AG04450 (cell line): ENCODE results near the gene FGF8. TPM values are rescaled to one million over a fixed set of nuclear protein-coding genes. Genes with fewer than 3 reads are reported as not detected.

Experiments used
- CTCF ChIA-PET: fragments of 300-600, 350-600 bp; formaldehyde crosslinking; extraction: SDS; loops from one replicate; lab custom pipeline; 2022; ENCODE audit warnings: antibody characterized with exemption, inconsistent platforms; lab: Charles Lee
- POLR2A ChIA-PET: fragments of 350-600 bp; formaldehyde crosslinking; extraction: SDS; loops from one replicate; lab custom pipeline; 2021; ENCODE audit warnings: antibody characterized with exemption, inconsistent platforms; lab: Yijun Ruan, JAX
- DNase-seq: peaks from one replicate; pipeline ENCODE4 v3.0.0-alpha.2; 2011; ENCODE audit warnings: low read depth, low spot score
- H3K27ac ChIP-seq: one replicate; pipeline ENCODE4 v1.5.1; 2012; ENCODE audit warnings: low read depth, low read length, control low read depth
- H3K27me3 ChIP-seq: one replicate; pipeline ENCODE4 v1.6.0; 2012; ENCODE audit warnings: low read length; ENCODE audit not compliant: control insufficient read depth, insufficient read depth
- H3K4me3 ChIP-seq: 2 replicates; pipeline ENCODE4 v1.5.1; 2011; ENCODE audit warnings: mild to moderate bottlenecking, low read depth, low read length, control low read depth
- H3K9me3 ChIP-seq: 2 replicates; pipeline ENCODE4 v1.5.1; 2012; ENCODE audit warnings: low read length; ENCODE audit not compliant: control insufficient read depth, insufficient read depth
- CTCF ChIP-seq: IDR thresholded peaks from 2 replicates; pipeline ENCODE4 v1.5.1; 2011; ENCODE audit warnings: low read depth, low read length, control low read depth, inconsistent platforms
- polyA plus RNA-seq: library from polyadenylated mRNA; depleted of rRNA; stranded (reverse); fragments of >200 nt; gene quantifications from 2 replicates; pipeline ENCODE4 v1.2.3, GENCODE V29; 2011

FGF8 gene
- polyA plus RNA-seq, 1 experiment = not detected

GRCh38 chr10:101741938-101742337 lies 34.0 kb downstream of the FGF8 start:
- Histone ChIP-seq H3K9me3 (no peaks in the 10 kb centered on the region), H3K27ac (no peak overlapping the region), H3K27me3 (peaks cover 22% of the 10 kb centered on the region), H3K4me3 (no peak overlapping the region)
- POLR2A ChIA-PET = interaction anchor here (0.6 kb wide), 1 partner anchor 25 kb away, joined by 3 read pairs; no protein-coding TSS in a partner anchor
- no peak for DNase-seq
- TF ChIP-seq CTCF = no peak
- CTCF ChIA-PET = no interaction called here

GRCh38 chr10:101736666-101737065 lies 39.2 kb downstream of the FGF8 start:
- H3K9me3 ChIP-seq = no peaks in the 10 kb centered on the region
- TF ChIP-seq CTCF = no peak
- no peak overlapping the region for H3K27ac ChIP-seq
- no peak overlapping the region for H3K4me3 ChIP-seq
- H3K27me3 ChIP-seq = peaks cover 48% of the 10 kb centered on the region
- POLR2A ChIA-PET = no interaction called here
- CTCF ChIA-PET = interaction anchor here (0.7 to 1.8 kb wide), 2 partner anchors 20 to 45 kb away, joined by 3 to 4 read pairs; no protein-coding TSS in a partner anchor
- no peak for DNase-seq

DNA sequence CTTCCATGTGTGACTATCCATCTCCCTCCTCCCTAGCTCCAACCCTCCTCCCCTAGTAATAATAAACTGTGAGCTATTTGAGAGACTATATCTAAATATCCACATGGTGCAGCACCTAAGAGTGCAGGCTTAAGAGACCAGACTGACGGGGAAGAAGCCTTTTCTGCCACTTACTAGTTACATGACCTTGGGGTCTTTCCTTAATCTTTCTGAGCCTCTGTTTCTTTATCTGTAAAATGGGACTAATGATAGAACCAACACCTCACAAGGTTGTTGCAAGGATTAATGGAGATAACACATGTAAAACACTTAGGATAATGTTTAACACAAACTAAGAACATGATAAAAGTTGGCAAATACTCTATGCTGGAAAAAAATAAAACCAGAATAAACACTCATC lies 43.8 kb downstream of the FGF8 start:
- no peak for DNase-seq

GRCh38 chr10:101726115-101726387 lies 49.9 kb downstream of the FGF8 start:
- H3K27ac ChIP-seq = no peak overlapping the region
- no peak for TF ChIP-seq CTCF
- POLR2A ChIA-PET = no interaction called here
- CTCF ChIA-PET = no interaction called here
- DNase-seq = no peak
- H3K27me3 ChIP-seq = peaks cover 30% of the 10 kb centered on the region
- H3K9me3 ChIP-seq = no peaks in the 10 kb centered on the region
- no peak overlapping the region for H3K4me3 ChIP-seq

More for the DNA sequence above, 43.8 kb downstream of the FGF8 start:
- Histone ChIP-seq H3K4me3 (no peak overlapping the region), H3K27ac (no peak overlapping the region), H3K9me3 (no peaks in the 10 kb centered on the region), H3K27me3 (peaks cover 45% of the 10 kb centered on the region)
- CTCF ChIA-PET = no interaction called here
- POLR2A ChIA-PET = no interaction called here
- no peak for TF ChIP-seq CTCF

GRCh38 chr10:101725296-101726114 lies 50.4 kb downstream of the FGF8 start:
- H3K9me3 ChIP-seq = no peaks in the 10 kb centered on the region
- no peak for TF ChIP-seq CTCF
- H3K4me3 ChIP-seq = no peak overlapping the region
- no peak overlapping the region for H3K27ac ChIP-seq
- peaks cover 33% of the 10 kb centered on the region for H3K27me3 ChIP-seq
- no peak for DNase-seq
- CTCF ChIA-PET = interaction anchor here (1.1 kb wide), 1 partner anchor 56 kb away, joined by 3 read pairs; no protein-coding TSS in a partner anchor
- POLR2A ChIA-PET = no interaction called here
